Tibial nerve (tissue), 4 donors: ENCODE data around the gene SYNGAP1.

Experiments used
- EP300 ChIP-seq, 2 donors: sonication (generic); formaldehyde crosslinking; IDR thresholded peaks; one replicate each; pipeline ENCODE4 v1.6.1; 2017; ENCODE audit warnings: antibody characterized with exemption in 2 of 2, mild to moderate bottlenecking in 1 of 2
- POLR2A ChIP-seq, 2 donors: fragments of 450-650 bp; IDR thresholded peaks; one replicate each; pipeline ENCODE4 v1.6.1; 2017; ENCODE audit warnings: antibody characterized with exemption in 2 of 2, mild to moderate bottlenecking in 2 of 2, moderate library complexity in 2 of 2
- TF ChIP-seq, protein P1 (sequence below), 5 experiments: fragments of 200-600 bp in 3 of 5; fragments of 450-650 bp in 2 of 5; sonication (generic) in 3 of 5; IDR thresholded peaks; one replicate each; pipeline ENCODE4 v1.5.1; 2016 to 2019; ENCODE audit warnings: antibody characterized with exemption in 5 of 5, mild to moderate bottlenecking in 3 of 5, moderate library complexity in 2 of 5

GRCh38 chr6:33450434-33450833 lies 30.6 kb downstream of the SYNGAP1 start:
- TF ChIP-seq, protein P1, sequence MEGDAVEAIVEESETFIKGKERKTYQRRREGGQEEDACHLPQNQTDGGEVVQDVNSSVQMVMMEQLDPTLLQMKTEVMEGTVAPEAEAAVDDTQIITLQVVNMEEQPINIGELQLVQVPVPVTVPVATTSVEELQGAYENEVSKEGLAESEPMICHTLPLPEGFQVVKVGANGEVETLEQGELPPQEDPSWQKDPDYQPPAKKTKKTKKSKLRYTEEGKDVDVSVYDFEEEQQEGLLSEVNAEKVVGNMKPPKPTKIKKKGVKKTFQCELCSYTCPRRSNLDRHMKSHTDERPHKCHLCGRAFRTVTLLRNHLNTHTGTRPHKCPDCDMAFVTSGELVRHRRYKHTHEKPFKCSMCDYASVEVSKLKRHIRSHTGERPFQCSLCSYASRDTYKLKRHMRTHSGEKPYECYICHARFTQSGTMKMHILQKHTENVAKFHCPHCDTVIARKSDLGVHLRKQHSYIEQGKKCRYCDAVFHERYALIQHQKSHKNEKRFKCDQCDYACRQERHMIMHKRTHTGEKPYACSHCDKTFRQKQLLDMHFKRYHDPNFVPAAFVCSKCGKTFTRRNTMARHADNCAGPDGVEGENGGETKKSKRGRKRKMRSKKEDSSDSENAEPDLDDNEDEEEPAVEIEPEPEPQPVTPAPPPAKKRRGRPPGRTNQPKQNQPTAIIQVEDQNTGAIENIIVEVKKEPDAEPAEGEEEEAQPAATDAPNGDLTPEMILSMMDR (IDR thresholded peaks at IDR 0.05), result no peak
- TF ChIP-seq POLR2A (IDR thresholded peaks at IDR 0.05) (no peak), EP300 (IDR thresholded peaks at IDR 0.05) (no peak)
